T-helper 2 cell treated with Interferon-gamma antibody and Interleukin-4, amounts not matched to agents 100 ng/mL and 5 ng/mL, for 36 hours (primary cell): ENCODE results near the gene TMEM145. TPM values are rescaled to one million over a fixed set of nuclear protein-coding genes. Genes with fewer than 3 reads are reported as not detected.
"Not testable (repeated sequence)": the region's sequence is repeated elsewhere in the genome, so short reads cannot be mapped to it uniquely, and the experiment has no call there.

Source experiments
- intact Hi-C: fragments of 100-400 bp; cut with micrococcal nuclease; formaldehyde crosslinking; loops from one replicate; pipeline ENCODE4 v1.15.1; 2023
- total RNA-seq: library from RNA; stranded (reverse); gene quantifications from 2 replicates; pipeline ENCODE4 v1.2.3, GENCODE V29; 2022

Gene TMEM145
- 0.77 TPM in 1 of 2 replicates, not detected in the other for total RNA-seq

DNA sequence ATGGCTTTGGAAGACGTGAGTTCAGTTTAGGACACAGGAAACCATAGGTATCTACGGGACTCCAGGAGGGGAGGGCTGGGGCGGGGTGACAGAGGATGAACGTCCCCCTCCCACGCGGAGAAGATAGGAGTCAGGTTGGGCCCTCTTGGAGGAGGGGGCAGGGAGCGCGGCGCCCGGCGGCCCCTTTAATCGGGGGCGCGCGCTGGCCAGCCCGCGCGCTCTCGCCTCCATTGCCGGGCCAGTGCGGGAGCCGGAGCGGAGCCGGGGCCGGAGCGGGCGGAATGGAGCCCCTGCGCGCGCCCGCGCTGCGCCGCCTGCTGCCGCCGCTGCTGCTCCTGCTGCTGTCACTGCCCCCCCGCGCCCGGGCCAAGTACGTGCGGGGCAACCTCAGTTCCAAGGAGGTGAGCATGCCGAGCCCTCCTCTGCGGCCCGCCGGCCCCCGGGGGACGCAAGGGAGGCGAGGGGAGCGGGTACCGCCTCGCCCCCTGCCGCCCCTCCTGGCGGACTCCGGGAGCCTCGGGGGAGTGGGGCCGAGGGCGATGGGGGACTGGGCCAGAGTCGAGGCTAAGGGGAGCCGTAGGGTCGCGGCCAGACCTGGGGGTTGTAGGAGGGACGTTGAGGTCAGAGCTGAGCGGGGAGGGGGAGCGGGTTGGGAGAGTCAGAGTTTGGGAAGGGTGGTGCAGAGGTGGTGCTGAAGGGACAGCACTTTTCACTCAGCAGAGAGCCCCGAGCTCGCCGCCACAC lies at the start of gene TMEM145:
Gene TMEM145 (plus strand): TSS at position 214 of the 744 bp plus-strand sequence. CDS start 68 bp downstream, at position 282.
- intact Hi-C loops = no loop called here

DNA sequence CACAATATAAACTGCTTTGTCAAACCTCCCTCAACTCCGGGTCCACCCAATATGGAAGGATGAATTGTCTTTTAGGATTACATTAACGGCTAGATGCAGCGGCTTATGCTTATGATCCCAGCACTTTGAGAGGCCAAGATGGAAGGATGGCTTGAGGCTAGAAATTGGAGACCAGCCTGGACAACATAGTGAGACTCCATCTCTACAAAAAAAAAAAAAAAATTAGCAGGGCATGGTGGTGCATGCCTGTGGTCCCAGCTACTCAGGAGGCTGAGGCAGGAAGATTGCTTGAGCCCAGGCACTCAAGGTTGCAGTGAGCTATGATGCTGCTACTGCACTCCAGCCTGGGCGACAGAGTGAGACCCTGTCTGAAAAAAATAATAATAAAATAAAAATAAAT lies 47.0 kb upstream of the TMEM145 start:
- intact Hi-C loops = not testable (repeated sequence)

DNA sequence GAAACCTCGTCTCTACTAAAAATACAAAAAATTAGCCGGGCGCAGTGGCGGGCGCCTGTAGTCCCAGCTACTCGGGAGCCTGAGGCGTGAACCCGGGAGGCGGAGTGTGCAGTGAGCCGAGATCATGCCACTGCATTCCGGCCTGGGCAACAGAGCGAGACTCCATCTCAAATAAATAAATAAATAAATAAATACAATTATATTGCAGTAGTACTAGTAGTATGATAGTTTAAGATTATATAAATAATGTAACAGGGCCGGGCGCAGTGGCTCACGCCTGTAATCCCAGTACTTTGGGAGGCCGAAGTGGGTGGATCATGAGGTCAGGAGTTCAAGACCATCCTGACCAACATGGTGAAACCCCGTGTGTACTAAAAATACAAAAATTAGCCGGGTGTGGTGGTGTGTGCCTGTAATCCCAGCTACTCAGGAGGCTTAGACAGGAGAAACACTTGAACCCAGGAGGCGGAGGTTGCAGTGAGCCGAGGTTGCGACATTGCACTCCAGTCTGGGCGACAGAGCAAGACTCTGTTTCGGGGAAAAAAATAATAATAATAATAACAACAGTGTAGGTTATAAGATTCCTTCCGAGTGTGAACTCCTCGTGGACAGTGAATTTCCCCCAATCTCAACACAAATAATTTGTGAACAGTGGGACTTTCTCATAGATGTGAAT lies 46.0 kb upstream of the TMEM145 start:
- intact Hi-C loops = not testable (repeated sequence)

DNA sequence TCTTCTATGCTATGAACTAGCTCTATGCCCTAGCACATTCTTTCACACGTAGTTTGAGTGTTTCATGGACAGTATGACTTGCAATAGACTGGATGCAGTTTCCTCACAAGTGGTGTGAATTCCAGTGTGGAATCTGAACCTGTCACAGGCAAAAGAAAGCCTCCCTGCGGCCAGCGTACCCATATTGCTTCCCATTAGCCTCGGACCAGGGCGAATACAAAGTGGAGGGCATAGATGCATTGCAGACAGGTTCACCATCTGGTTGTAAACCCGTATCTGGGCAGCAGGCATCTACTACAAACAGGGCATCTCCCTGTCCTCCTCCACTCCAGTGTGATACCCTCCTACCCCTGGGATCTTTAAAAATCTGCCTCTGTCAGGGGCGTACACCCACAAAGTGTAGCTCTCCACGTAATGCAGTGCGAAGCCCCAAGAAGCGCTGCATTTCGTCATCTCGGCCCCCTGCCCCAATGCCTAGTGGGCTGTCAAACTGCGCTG lies 45.4 kb upstream of the TMEM145 start:
- intact Hi-C loops = loop anchor here (1.0 kb wide), 6 partner anchors 12 to 135 kb away; partner anchors contain the start of genes ERF, POU2F2 and ZNF526

DNA sequence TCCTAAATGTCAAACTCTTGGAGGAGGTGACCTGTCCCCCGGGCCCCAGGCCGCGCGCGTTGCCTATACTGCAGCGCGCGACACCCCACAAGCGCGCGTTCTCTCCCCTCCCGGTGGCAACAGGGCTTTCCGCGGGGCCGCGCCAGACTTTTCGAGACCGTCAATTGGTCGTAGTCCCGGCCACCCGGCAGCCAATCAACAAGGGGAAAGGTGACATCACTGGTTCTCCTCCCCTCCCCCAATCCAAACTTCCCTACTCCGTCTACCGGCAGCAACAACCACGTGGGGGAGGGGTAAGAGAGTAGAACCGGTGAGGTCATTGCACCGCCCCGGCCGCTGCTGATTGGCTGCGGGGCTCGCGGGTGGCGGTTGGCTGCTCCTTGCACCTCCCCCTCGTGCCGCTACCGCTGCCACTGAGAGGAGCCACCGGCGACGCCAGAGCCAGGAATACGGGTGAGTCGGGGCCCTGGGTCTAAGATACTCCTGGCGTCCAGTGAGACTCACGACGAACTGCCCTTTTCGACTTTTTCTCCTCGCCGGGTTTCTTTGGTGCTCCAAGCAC lies 44.9 kb upstream of the TMEM145 start:
- intact Hi-C loops = loop anchor here (1.0 kb wide), 6 partner anchors 12 to 136 kb away; partner anchors contain the start of genes ERF, POU2F2 and ZNF526

DNA sequence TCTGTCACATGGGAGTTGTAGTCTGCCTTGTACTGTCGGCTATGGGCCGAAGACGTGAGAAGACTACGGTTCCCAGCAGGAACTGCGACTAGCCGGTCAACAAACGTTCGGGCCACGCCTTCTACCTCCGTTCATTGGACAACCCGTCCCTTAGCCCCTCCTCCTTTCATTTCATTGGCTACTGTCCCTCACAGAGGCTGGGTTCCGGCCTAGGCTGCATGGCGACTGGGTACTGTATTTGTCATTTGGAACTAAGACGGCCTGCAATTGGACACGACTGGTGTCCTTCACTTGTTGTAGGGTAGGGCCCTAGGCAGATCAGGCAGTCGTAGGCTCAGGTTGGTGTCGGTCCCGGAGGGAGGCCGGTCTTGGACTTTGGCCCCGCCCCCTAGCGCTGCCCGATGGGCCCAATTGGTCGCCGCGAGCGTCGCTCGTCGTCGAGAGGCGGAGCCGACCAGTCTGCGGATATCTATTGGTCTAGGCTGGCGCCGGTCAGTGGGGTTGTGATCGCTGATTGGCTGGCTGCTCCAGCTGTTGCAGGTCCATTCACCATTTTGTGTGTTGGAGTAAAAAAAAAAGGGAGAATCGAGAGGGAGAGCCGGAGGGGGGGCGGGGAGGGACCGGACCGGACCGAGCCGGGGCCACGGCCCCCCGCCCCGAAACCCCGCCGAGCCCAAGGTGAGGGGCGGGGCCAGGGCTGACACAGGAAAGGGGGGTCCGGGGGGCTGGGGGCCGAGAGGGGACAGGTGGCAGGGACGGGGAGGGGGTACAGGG lies 44.2 kb upstream of the TMEM145 start, which contains the start of gene CIC:
Gene CIC (plus strand): TSS at position 549 of the 774 bp plus-strand sequence. CDS start 2,532 bp downstream, outside the sequence.
- intact Hi-C loops = loop anchor here (1.0 kb wide), 6 partner anchors 11 to 137 kb away; partner anchors contain the start of genes ERF, POU2F2 and ZNF526

DNA sequence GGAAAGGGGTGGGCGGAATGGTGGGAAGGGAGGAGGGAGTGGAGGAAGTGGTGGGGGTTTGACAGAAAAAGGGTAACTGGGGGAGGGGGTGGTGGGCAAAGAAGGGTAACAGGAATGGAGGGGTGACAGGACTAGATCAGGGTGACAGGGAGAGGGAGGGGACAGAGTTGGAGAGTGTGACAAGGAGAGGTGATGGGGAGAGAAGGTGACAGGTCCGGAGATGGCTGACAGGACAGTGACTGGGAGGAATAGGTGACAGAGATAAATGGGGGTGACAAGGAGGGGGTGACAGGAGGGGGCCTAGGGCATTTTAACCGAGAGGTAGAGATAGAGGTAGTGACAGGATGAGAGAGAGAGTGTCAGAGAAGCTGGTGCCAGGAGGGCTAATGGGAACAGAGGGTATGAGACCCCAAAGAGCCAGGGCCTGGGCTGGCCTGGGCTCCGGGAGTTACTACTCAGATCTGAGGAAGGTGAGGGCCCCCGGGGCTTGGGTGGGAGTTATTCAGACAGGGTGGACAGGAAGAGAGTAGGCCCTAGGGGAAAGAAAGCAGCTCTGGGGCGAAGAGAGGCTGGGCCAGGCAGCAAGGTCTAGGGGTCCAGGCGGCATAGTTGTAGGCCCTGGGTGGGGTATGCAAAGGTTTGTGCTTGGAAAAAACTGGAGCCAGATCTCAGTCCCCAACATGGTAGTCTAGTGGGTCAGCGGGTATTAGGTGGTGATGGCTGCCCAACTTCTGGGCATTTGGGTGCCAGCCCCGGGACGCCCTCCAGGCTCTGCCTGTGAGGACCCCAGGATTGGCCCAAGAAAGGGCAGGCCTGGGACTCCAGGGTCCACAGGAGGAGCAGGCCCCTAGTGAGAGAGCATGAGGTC lies 43.4 kb upstream of the TMEM145 start:
- intact Hi-C loops = no loop called here

DNA sequence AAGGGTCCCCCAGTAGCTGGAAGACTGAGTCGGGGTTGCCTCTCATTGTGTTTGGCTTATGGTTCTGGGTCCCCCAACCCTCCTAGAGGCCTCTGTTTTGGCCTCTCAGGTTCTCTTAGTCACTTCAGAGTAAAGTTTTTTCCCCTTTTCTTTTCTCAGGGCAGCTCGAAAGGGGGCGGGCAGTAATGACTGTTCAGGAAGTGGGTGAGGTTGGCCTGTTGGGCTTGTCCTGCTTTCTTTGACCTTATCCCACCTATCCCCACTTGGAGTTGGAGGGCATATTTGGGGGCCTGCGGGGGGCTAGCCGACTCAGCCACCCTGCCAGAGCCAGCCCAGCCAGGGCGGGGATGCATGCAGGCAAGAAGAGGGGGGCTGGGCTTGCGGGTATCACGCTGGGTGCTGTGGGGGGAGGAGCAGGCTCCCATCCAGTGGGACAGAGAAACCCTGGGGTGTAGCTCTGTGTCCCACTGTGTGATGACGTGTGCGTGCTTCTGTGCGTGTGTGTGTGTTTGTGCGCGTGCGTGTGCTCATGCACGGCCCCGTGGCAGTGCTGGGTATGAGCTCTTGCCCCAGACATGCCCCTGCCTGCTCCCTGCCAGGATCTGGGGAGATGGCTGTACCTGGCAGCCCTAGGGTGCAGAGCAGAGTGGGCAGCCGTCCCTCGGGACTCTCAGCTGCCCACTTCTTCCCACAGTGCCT lies 42.6 kb upstream of the TMEM145 start:
- intact Hi-C loops = no loop called here

DNA sequence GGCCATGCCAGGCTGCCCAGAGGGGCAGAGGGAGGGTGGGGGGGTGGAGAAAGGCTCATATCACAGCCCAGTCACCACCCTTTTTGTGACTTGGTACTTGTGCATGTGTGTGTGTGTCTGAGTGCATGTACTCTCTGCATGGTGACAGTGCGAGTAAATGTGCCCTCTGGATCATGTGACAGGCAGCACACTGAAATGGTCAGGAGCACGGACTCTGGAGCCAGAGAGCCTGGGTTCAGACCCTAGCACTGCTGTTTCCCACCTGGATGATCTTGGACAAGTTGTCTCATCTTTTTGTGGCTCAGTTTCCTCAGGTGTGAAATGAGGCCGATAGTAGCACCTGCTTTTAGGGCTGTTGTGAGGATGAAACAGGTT lies 42.1 kb upstream of the TMEM145 start:
- intact Hi-C loops = no loop called here

DNA sequence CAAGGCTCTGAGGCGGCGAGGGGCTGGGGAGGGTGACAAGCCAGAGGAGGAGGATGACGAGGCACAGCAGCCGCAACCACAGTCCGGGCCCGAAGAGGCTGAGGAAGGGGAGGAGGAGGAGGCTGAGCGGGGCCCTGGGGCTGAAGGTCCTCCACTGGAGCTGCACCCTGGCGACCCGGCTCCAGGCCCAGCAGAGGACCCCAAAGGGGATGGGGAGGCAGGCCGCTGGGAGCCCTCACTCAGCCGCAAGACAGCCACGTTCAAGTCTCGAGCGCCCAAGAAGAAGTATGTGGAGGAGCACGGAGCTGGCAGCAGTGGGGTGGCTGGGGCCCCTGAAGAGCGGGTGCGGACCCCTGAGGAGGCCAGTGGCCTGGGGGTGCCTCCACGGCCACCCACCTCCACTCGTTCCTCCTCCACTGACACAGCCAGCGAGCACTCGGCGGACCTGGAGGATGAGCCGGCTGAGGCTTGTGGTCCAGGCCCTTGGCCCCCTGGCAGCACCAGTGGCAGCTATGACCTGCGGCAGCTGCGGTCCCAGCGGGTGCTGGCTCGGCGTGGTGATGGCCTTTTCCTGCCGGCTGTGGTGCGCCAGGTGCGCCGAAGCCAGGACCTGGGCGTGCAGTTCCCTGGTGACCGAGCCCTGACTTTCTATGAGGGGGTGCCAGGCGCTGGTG lies 41.1 kb upstream of the TMEM145 start:
- intact Hi-C loops = no loop called here

DNA sequence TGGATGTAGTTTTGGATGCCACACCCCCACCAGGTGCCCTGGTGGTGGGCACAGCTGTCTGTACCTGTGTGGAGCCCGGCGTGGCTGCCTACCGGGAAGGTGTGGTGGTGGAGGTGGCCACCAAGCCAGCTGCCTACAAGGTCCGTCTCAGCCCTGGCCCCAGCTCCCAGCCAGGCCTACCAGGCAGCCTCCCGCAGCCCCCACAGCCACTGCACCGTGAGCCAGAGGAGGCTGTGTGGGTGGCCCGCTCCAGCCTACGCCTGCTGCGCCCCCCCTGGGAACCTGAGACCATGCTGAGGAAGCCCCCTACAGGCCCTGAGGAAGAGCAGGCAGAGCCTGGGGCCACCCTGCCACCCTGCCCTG lies 40.6 kb upstream of the TMEM145 start:
- intact Hi-C loops = no loop called here

DNA sequence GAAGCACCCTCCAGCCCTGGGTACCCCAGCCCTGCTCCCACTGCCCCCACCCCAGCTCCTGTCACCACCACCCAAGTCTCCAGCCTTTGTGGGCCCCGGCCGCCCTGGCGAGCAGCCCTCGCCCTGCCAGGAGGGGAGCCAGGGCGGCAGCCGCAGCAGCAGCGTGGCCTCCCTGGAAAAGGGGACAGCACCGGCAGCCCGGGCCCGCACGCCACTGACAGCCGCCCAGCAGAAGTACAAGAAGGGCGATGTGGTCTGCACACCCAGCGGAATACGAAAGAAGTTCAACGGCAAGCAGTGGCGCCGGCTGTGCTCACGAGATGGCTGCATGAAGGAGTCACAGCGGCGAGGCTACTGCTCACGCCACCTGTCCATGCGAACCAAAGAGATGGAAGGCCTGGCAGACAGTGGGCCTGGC lies 40.1 kb upstream of the TMEM145 start:
- intact Hi-C loops = no loop called here

DNA sequence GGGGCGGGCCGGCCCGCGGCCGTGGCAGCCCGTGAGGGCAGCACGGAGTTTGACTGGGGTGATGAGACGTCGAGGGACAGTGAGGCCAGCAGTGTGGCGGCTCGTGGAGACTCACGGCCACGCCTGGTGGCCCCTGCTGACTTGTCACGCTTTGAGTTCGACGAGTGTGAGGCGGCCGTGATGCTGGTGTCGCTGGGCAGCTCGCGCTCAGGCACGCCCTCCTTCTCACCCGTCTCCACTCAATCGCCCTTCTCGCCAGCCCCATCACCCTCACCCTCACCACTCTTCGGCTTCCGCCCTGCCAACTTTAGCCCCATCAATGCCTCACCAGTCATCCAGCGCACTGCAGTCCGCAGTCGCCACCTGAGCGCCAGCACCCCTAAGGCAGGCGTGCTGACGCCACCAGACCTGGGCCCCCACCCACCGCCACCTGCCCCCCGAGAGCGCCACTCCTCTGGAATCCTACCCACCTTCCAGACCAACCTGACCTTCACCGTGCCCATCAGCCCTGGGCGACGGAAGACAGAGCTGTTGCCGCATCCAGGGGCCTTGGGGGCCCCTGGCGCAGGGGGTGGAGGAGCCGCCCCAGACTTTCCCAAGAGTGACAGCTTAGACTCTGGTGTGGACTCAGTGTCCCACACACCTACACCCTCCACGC lies 39.6 kb upstream of the TMEM145 start:
- intact Hi-C loops = no loop called here

DNA sequence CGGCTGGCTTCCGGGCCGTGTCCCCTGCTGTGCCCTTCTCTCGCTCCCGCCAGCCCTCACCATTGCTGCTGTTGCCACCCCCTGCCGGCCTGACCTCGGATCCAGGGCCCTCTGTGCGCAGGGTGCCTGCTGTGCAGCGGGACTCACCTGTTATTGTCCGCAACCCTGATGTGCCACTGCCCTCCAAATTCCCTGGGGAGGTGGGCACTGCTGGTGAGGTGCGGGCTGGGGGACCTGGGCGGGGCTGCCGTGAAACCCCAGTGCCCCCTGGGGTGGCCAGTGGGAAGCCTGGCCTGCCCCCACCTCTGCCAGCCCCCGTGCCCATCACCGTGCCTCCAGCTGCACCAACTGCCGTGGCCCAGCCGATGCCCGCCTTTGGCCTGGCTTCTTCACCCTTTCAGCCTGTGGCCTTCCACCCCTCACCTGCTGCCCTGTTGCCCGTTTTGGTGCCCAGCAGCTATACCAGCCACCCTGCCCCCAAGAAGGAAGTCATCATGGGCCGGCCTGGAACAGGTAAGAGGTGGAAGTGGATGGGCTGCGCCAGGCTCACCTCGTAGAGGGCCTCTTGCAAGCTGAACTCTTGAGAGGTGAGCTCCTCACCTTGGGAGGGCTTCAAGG lies 38.9 kb upstream of the TMEM145 start:
- intact Hi-C loops = no loop called here

DNA sequence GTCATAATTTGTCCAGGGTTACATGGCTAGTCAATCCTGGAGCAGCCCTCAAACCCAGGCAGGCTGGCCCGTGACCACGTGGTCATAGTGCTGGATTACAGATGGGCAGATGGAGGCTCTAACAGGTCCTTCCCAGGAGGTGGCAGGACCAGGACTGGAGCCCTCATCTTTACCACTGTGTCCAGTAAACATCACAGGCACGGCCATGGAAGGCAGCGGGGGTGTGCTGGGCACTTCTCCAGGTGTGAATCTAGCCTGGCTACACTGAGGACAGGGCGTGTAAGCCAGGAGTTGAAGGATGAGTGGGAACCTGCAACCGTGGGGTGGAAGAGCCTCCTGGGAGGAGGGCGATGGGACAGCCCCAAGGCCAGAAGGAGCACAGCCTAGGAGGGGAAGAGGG lies 38.0 kb upstream of the TMEM145 start:
- intact Hi-C loops = no loop called here

DNA sequence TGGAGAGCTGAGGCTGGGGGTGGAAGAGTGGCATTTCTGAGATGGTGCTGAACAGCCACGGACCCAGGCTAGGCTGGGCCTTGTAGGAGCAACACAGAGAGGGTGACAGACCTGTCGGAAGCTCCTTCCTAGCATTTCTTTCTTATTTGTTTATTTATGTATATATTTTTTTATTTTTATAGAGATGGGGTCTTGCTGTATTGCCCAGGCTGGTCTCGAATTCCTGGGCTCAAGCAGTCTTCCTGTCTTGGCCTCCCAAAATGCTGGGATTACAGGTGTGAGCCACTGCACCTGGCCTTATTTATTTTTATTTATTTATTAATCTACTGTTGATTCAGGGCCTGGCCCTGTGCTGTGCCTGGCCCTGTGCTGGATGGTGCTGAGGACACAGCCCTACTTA lies 37.6 kb upstream of the TMEM145 start:
- intact Hi-C loops = no loop called here

DNA sequence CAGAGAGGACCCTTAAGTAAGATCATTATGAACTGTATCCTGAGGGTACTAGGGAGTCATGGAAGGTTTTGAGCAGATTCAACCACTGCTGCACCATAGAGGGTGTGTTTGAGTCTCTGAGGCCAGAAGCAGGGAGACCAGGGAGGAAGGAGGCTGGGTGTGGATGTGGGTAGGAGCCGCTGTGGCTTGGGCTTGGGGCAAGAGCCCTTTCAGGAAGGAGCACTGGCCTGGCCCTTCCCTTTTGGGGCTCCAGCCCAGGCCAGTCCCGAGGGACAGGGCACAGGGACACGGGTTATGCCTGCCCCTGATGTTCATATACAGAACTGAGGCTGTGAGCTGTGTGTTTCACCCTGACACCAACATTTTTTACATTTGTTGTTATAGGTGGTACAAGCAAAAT lies 36.8 kb upstream of the TMEM145 start:
- intact Hi-C loops = no loop called here

DNA sequence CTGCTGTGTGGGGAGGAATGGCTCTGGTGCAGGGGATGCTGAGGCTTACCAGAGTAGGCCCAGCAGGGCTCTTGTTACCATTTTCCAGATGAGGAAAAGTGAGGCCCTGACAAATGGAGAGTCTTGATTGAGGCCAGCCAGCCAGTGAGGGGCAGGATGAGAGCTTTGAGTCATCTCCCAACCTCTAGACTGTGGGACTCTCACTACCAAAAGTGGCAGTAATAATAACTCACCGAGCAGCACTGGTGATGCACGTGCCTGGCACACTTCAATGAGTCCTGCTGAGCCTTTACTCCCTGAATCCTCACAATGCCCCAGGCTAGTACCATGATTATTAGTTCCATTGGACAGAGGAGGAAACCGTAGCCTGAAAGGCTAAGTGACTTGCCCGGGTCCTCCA lies 36.3 kb upstream of the TMEM145 start:
- intact Hi-C loops = no loop called here
